HepG2 (cell line): Measurements from ENCODE around the gene C6orf132. TPM values are rescaled to one million over a fixed set of nuclear protein-coding genes. Genes with fewer than 3 reads are reported as not detected.
A peak's percentile ranks its signal among the peaks of the same experiment; 100 is the strongest.

Experiments used
- ATAD3A ChIP-seq: sonication (generic); formaldehyde crosslinking; IDR thresholded peaks from 2 replicates; pipeline ENCODE4 v1.4.0; 2020; ENCODE audit warnings: missing genetic modification reagents
- BORCS8-MEF2B ChIP-seq: sonication (generic); formaldehyde crosslinking; IDR thresholded peaks from 2 replicates; pipeline ENCODE4 v1.8.0; 2022; ENCODE audit warnings: mild to moderate bottlenecking, missing genetic modification reagents
- KDM1A ChIP-seq: IDR thresholded peaks from 2 replicates; pipeline ENCODE4 v1.6.1; 2016; ENCODE audit warnings: missing compliant biosample characterization
- MAF1 ChIP-seq: sonication (generic); formaldehyde crosslinking; IDR thresholded peaks from 2 replicates; pipeline ENCODE4 v1.5.0; 2020; ENCODE audit warnings: missing genetic modification reagents, borderline replicate concordance
- MED8 ChIP-seq: sonication (generic); formaldehyde crosslinking; IDR thresholded peaks from 2 replicates; pipeline ENCODE4 v1.8.1; 2023; ENCODE audit warnings: mild to moderate bottlenecking, missing genetic modification reagents; ENCODE audit not compliant: insufficient replicate concordance
- MTA1 ChIP-seq: sonication (generic); formaldehyde crosslinking; IDR thresholded peaks from 2 replicates; pipeline ENCODE4 v1.4.0; 2020; ENCODE audit warnings: missing genetic modification reagents, mild to moderate bottlenecking, borderline replicate concordance
- NBN ChIP-seq: fragments of 450-650 bp; conservative IDR thresholded peaks from 2 replicates; pipeline ENCODE4 v1.6.1; 2017
- NCOA5 ChIP-seq: sonication (generic); formaldehyde crosslinking; IDR thresholded peaks from 2 replicates; pipeline ENCODE4 v1.4.0; 2020; ENCODE audit warnings: missing genetic modification reagents
- SIN3A ChIP-seq: IDR thresholded peaks from 2 replicates; pipeline ENCODE4 v1.6.1; 2011; ENCODE audit warnings: low read depth, mild to moderate bottlenecking, control low read depth, low read length, borderline replicate concordance
- SMAD3 ChIP-seq: sonication (generic); formaldehyde crosslinking; IDR thresholded peaks from 2 replicates; pipeline ENCODE4 v1.4.0; 2020; ENCODE audit warnings: missing genetic modification reagents
- SP2 ChIP-seq: sonication (generic); formaldehyde crosslinking; IDR thresholded peaks from 2 replicates; pipeline ENCODE4 v1.5.1; 2020; ENCODE audit warnings: mild to moderate bottlenecking, missing genetic modification reagents
- ZKSCAN5 ChIP-seq: sonication (generic); formaldehyde crosslinking; IDR thresholded peaks from 2 replicates; pipeline ENCODE4 v1.5.1; 2020; ENCODE audit warnings: mild to moderate bottlenecking, missing genetic modification reagents
- ZNF10 ChIP-seq: sonication (generic); formaldehyde crosslinking; IDR thresholded peaks from 2 replicates; pipeline ENCODE4 v1.4.0; 2020; ENCODE audit warnings: mild to moderate bottlenecking, low read depth, missing genetic modification reagents, borderline replicate concordance
- ZNF253 ChIP-seq: sonication (generic); formaldehyde crosslinking; IDR thresholded peaks from 2 replicates; pipeline ENCODE4 v1.8.0; 2022; ENCODE audit warnings: mild to moderate bottlenecking, missing genetic modification reagents, borderline replicate concordance
- polyA plus RNA-seq, 8 experiments: library from polyadenylated mRNA; depleted of rRNA in 3 of 8; stranded (reverse) in 7 of 8; unstranded in 1 of 8; fragments of >200 nt; fragmentation: Illumina TruSeq in 4 of 8; extraction: Trizol in 4 of 8; gene quantifications; 2 replicates each; pipeline versions ENCODE4 v1.2.1 to v1.2.3, GENCODE V29; 2011 to 2016; ENCODE audit warnings: low read depth in 4 of 8, missing spikeins in 1 of 8, mixed read lengths in 1 of 8; ENCODE audit not compliant: insufficient read depth in 1 of 8
- total RNA-seq, 5 experiments: library from RNA; depleted of rRNA; stranded (reverse); fragments of >200 nt; fragmentation: Illumina TruSeq; extraction: Trizol; gene quantifications; 2 replicates each; pipeline ENCODE4 v1.2.3, GENCODE V29; 2016; ENCODE audit warnings: low read depth in 1 of 5
- TF ChIP-seq, protein P1 (sequence below): sonication (generic); formaldehyde crosslinking; IDR thresholded peaks from 2 replicates; pipeline ENCODE4 v1.5.0; 2020; ENCODE audit warnings: mild to moderate bottlenecking, missing genetic modification reagents, moderate library complexity
- TF ChIP-seq, protein P2 (sequence below): sonication (generic); formaldehyde crosslinking; IDR thresholded peaks from 2 replicates; pipeline ENCODE4 v1.4.0; 2020; ENCODE audit warnings: missing genetic modification reagents, borderline replicate concordance
- TF ChIP-seq, protein P3 (sequence below): sonication (generic); formaldehyde crosslinking; IDR thresholded peaks from 2 replicates; pipeline ENCODE4 v1.4.0; 2020; ENCODE audit warnings: missing genetic modification reagents, mild to moderate bottlenecking, borderline replicate concordance
- TF ChIP-seq, protein P4 (sequence below): sonication (generic); formaldehyde crosslinking; IDR thresholded peaks from 2 replicates; pipeline ENCODE4 v1.4.0; 2020; ENCODE audit warnings: low read depth, mild to moderate bottlenecking, missing genetic modification reagents
- TF ChIP-seq, protein P5 (sequence below): sonication (generic); formaldehyde crosslinking; IDR thresholded peaks from 2 replicates; pipeline ENCODE4 v1.9.0; 2021; ENCODE audit warnings: missing genetic modification reagents, borderline replicate concordance
- TF ChIP-seq, protein P6 (sequence below): sonication (generic); formaldehyde crosslinking; IDR thresholded peaks from 2 replicates; pipeline ENCODE4 v1.4.0; 2020; ENCODE audit warnings: missing genetic modification reagents

Gene C6orf132
- total and polyA plus RNA-seq, 2 of the 13 experiments (the other 11 are each of a cell fraction or from before 2014, with no cell fraction given) = 0.78 to 3.0 TPM

DNA sequence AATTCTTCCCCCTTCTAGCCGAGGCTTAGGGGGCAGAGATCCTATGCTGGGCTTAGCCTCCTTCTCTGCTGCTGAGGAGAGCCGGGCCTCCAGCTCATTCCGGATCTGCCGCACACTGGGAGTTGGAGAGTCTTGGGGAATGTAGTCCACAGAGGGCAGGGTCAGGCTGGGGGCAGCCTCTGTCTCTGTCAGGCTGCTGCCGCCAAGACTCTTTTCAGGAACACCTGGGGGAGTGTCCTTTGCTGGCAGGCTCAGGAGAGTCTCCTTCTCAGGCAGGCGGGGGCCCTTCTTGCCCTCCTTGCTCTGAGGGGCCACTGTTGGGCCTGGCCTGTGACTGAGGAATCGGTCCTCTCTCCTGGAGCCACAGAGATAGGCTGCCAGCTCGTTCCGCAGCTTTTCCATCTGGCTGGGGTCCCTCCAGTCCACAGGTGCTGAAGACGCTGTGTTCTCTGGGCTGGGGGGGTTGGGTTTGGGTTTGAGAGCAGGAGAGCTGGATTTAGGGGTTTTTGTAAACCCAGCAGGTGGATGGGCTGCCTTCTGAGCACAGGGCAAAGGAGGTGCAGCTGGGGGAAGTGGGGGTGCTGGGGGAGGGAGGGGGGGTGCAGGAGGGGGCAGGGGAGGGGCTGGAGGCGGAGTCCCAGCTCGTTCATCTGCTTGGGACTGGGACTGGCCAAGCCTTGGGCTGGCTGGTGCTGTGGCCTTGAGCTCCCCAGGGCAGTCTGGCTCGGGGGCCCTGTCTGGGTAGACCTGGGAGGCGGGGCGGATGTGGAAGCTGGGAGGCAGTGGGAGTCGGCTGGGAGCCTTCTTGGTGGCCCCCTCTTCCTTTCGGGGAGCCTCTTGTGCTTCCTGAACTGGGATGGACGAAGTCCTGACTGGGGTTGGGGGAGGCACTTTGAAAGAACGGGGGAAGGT, 36.1 kb downstream of the C6orf132 start (continued):
- TF ChIP-seq, protein P1, sequence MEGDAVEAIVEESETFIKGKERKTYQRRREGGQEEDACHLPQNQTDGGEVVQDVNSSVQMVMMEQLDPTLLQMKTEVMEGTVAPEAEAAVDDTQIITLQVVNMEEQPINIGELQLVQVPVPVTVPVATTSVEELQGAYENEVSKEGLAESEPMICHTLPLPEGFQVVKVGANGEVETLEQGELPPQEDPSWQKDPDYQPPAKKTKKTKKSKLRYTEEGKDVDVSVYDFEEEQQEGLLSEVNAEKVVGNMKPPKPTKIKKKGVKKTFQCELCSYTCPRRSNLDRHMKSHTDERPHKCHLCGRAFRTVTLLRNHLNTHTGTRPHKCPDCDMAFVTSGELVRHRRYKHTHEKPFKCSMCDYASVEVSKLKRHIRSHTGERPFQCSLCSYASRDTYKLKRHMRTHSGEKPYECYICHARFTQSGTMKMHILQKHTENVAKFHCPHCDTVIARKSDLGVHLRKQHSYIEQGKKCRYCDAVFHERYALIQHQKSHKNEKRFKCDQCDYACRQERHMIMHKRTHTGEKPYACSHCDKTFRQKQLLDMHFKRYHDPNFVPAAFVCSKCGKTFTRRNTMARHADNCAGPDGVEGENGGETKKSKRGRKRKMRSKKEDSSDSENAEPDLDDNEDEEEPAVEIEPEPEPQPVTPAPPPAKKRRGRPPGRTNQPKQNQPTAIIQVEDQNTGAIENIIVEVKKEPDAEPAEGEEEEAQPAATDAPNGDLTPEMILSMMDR = no peak
- TF ChIP-seq, protein P2, sequence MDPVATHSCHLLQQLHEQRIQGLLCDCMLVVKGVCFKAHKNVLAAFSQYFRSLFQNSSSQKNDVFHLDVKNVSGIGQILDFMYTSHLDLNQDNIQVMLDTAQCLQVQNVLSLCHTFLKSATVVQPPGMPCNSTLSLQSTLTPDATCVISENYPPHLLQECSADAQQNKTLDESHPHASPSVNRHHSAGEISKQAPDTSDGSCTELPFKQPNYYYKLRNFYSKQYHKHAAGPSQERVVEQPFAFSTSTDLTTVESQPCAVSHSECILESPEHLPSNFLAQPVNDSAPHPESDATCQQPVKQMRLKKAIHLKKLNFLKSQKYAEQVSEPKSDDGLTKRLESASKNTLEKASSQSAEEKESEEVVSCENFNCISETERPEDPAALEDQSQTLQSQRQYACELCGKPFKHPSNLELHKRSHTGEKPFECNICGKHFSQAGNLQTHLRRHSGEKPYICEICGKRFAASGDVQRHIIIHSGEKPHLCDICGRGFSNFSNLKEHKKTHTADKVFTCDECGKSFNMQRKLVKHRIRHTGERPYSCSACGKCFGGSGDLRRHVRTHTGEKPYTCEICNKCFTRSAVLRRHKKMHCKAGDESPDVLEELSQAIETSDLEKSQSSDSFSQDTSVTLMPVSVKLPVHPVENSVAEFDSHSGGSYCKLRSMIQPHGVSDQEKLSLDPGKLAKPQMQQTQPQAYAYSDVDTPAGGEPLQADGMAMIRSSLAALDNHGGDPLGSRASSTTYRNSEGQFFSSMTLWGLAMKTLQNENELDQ (CRISPR knock-in tag) = no peak
- TF ChIP-seq ZKSCAN5 (CRISPR knock-in tag) (no peak), SP2 (CRISPR knock-in tag) (no peak), ATAD3A (CRISPR knock-in tag) (no peak), SIN3A (no peak), KDM1A (CRISPR knock-in tag) (no peak), NBN (no peak), ZNF253 (CRISPR knock-in tag) (no peak), MTA1 (CRISPR knock-in tag) (0 out of 2 replicates have a peak, but pooled peaks have one; percentile 58), SMAD3 (CRISPR knock-in tag) (no peak), MAF1 (CRISPR knock-in tag) (no peak), NCOA5 (CRISPR knock-in tag) (no peak), BORCS8-MEF2B (CRISPR knock-in tag) (no peak), MED8 (CRISPR knock-in tag) (no peak), ZNF10 (no peak)
- TF ChIP-seq, protein P3, sequence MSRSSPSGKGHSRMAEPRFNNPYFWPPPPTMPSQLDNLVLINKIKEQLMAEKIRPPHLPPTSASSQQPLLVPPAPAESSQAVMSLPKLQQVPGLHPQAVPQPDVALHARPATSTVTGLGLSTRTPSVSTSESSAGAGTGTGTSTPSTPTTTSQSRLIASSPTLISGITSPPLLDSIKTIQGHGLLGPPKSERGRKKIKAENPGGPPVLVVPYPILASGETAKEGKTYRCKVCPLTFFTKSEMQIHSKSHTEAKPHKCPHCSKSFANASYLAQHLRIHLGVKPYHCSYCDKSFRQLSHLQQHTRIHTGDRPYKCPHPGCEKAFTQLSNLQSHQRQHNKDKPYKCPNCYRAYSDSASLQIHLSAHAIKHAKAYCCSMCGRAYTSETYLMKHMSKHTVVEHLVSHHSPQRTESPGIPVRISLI (CRISPR knock-in tag) = peak; percentile 21; the same call in 1 of the 2 replicates
- TF ChIP-seq, protein P4, sequence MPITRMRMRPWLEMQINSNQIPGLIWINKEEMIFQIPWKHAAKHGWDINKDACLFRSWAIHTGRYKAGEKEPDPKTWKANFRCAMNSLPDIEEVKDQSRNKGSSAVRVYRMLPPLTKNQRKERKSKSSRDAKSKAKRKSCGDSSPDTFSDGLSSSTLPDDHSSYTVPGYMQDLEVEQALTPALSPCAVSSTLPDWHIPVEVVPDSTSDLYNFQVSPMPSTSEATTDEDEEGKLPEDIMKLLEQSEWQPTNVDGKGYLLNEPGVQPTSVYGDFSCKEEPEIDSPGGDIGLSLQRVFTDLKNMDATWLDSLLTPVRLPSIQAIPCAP (CRISPR knock-in tag) = no peak
- TF ChIP-seq, protein P5, sequence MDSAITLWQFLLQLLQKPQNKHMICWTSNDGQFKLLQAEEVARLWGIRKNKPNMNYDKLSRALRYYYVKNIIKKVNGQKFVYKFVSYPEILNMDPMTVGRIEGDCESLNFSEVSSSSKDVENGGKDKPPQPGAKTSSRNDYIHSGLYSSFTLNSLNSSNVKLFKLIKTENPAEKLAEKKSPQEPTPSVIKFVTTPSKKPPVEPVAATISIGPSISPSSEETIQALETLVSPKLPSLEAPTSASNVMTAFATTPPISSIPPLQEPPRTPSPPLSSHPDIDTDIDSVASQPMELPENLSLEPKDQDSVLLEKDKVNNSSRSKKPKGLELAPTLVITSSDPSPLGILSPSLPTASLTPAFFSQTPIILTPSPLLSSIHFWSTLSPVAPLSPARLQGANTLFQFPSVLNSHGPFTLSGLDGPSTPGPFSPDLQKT = no peak
- TF ChIP-seq, protein P6, sequence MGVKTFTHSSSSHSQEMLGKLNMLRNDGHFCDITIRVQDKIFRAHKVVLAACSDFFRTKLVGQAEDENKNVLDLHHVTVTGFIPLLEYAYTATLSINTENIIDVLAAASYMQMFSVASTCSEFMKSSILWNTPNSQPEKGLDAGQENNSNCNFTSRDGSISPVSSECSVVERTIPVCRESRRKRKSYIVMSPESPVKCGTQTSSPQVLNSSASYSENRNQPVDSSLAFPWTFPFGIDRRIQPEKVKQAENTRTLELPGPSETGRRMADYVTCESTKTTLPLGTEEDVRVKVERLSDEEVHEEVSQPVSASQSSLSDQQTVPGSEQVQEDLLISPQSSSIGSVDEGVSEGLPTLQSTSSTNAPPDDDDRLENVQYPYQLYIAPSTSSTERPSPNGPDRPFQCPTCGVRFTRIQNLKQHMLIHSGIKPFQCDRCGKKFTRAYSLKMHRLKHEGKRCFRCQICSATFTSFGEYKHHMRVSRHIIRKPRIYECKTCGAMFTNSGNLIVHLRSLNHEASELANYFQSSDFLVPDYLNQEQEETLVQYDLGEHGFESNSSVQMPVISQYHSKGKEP (CRISPR knock-in tag) = no peak
